ENCODE data around the gene ZNF106.

Gene ZNF106

GRCh38 chr15:42405863-42406482, 85.0 kb downstream of the ZNF106 start:
- H3K36me3 ChIP-seq, result peaks cover 99% of the 10 kb centered on the region
- H3K27me3 ChIP-seq, result no peaks in the 10 kb centered on the region
- H3K27ac ChIP-seq, result no peak overlapping the region
- no peak for TF ChIP-seq CTCF (IDR thresholded peaks at IDR 0.05)
- H3K4me3 ChIP-seq (ENCODE audit: low read depth in 1 of 2, low read length in 1 of 2), result no peak overlapping the region
- peaks cover 0 to 10% of the 10 kb centered on the region in 2 experiments for H3K4me1 ChIP-seq (ENCODE audit: control insufficient read depth in 1 of 2, insufficient read depth in 1 of 2, low read depth in 1 of 2, low read length in 1 of 2)
- H3K9me3 ChIP-seq, result no peaks in the 10 kb centered on the region

- no peak for TF ChIP-seq CTCF (IDR thresholded peaks at IDR 0.05)
- Histone ChIP-seq H3K27me3 (no peaks in the 10 kb centered on the region), H3K9me3 (no peaks in the 10 kb centered on the region), H3K36me3 (peaks cover 99% of the 10 kb centered on the region), H3K4me1 (ENCODE audit: control insufficient read depth in 1 of 2, insufficient read depth in 1 of 2, low read depth in 1 of 2, low read length in 1 of 2) (peaks cover 0 to 10% of the 10 kb centered on the region in 2 experiments), H3K27ac (no peak overlapping the region), H3K4me3 (ENCODE audit: low read depth in 1 of 2, low read length in 1 of 2) (no peak overlapping the region)
Observed at GRCh38 chr15:42404461-42405235, 86.3 kb downstream of the ZNF106 start.

- H3K27me3 ChIP-seq, result no peaks in the 10 kb centered on the region
- H3K9me3 ChIP-seq, result no peaks in the 10 kb centered on the region
- peaks cover 0 to 10% of the 10 kb centered on the region in 2 experiments for H3K4me1 ChIP-seq (ENCODE audit: control insufficient read depth in 1 of 2, insufficient read depth in 1 of 2, low read depth in 1 of 2, low read length in 1 of 2)
- H3K27ac ChIP-seq, result no peak overlapping the region
- TF ChIP-seq CTCF (IDR thresholded peaks at IDR 0.05), result no peak
- no peak overlapping the region for H3K4me3 ChIP-seq (ENCODE audit: low read depth in 1 of 2, low read length in 1 of 2)
- peaks cover 97% of the 10 kb centered on the region for H3K36me3 ChIP-seq
Observed at GRCh38 chr15:42403389-42403788, 87.6 kb downstream of the ZNF106 start.

- no peaks in the 10 kb centered on the region for H3K9me3 ChIP-seq
- H3K36me3 ChIP-seq, result peaks cover 97% of the 10 kb centered on the region
- peaks cover 0 to 10% of the 10 kb centered on the region in 2 experiments for H3K4me1 ChIP-seq (ENCODE audit: control insufficient read depth in 1 of 2, insufficient read depth in 1 of 2, low read depth in 1 of 2, low read length in 1 of 2)
- no peak overlapping the region for H3K4me3 ChIP-seq (ENCODE audit: low read depth in 1 of 2, low read length in 1 of 2)
- no peaks in the 10 kb centered on the region for H3K27me3 ChIP-seq
- no peak for TF ChIP-seq CTCF (IDR thresholded peaks at IDR 0.05)
- H3K27ac ChIP-seq, result peak overlapping the region; percentile 35
Observed at GRCh38 chr15:42402455-42403205, 88.3 kb downstream of the ZNF106 start.

- no peak for TF ChIP-seq CTCF (IDR thresholded peaks at IDR 0.05)
- H3K27me3 ChIP-seq, result no peaks in the 10 kb centered on the region
- H3K4me1 ChIP-seq (ENCODE audit: control insufficient read depth in 1 of 2, insufficient read depth in 1 of 2, low read depth in 1 of 2, low read length in 1 of 2), result peaks cover 0 to 10% of the 10 kb centered on the region in 2 experiments
- H3K4me3 ChIP-seq (ENCODE audit: low read depth in 1 of 2, low read length in 1 of 2), result no peak overlapping the region
- no peaks in the 10 kb centered on the region for H3K9me3 ChIP-seq
- peaks cover 97% of the 10 kb centered on the region for H3K36me3 ChIP-seq
- H3K27ac ChIP-seq, result peak overlapping the region; percentile 39
Observed at GRCh38 chr15:42401544-42402454, 89.1 kb downstream of the ZNF106 start.

All from neutrophil (primary cell).